ENCODE data around the gene ALDH1L1. TPM values are rescaled to one million over a fixed set of nuclear protein-coding genes. Genes with fewer than 3 reads are reported as not detected.

The ALDH1L1 gene
- total and polyA plus RNA-seq, 9 of the 15 experiments (the other 6 are each of a cell fraction or from before 2014, with no cell fraction given): 0.06 to 1.9 (median 0.57) TPM; not detected in 1

DNA sequence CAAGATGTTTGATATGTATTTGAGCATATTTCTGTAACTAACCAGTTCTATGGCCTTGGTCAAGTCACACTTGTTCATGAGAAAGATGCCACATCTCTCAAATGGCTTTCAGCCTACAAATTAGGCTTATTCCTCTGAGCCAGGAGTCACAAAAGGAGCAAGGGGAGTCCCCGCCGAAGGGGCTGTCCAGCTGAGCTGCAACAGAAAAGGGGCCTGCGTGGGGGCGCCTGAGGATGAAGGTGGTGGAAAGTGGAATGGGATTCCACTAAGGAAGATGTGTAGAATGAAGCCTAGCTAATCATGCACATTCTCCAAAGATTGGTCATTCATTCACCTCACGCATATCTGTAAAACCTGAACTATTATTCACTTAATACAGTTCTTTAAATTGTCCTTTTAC is 19.1 kb downstream of the ALDH1L1 start:
- Histone ChIP-seq H2AFZ (ENCODE audit: low read depth, low read length) (no peak overlapping the region), H3K4me3 (no peak overlapping the region), H3K79me2 (ENCODE audit: control insufficient read depth, insufficient read depth, low read length) (no peaks in the 10 kb centered on the region), H4K20me1 (replicated peaks; ENCODE audit: control insufficient read depth, insufficient read depth, low read length) (no peaks in the 10 kb centered on the region), H3K4me1 (replicated peaks in 1 of 2; ENCODE audit: control insufficient read depth in 2 of 2, insufficient read depth in 2 of 2, low read length in 2 of 2) (peaks cover 0 to 4% of the 10 kb centered on the region in 2 experiments; a peak in 2 of 5 replicates), H3K9ac (ENCODE audit: insufficient read depth in 1 of 2, low read depth in 2 of 2, low read length in 2 of 2) (no peak overlapping the region), H3K4me2 (ENCODE audit: insufficient read depth, low read length) (no peak overlapping the region), H3K9me1 (ENCODE audit: control insufficient read depth, insufficient read depth, low read length) (no peaks in the 10 kb centered on the region), H3K36me3 (ENCODE audit: control insufficient read depth, insufficient read depth, low read length) (no peaks in the 10 kb centered on the region), H3K9me3 (replicated peaks; ENCODE audit: control insufficient read depth, insufficient read depth, low read depth, low read length) (no peaks in the 10 kb centered on the region), H3K27me3 (ENCODE audit: control insufficient read depth in 2 of 2, insufficient read depth in 2 of 2, low read length in 2 of 2) (no peaks in the 10 kb centered on the region; a peak in 2 of 5 replicates), H3K27ac (ENCODE audit: extremely low read depth, low read depth, low read length) (no peak overlapping the region)
- DNase-seq (ENCODE audit: extremely low read depth in 1 of 4, low spot score in 3 of 4) (no peak), FAIRE-seq (no peak), ATAC-seq (no peak)
- in situ Hi-C loops (cut with MboI) (no loop called here), intact Hi-C loops (cut with micrococcal nuclease) (no loop called here)
- POLR2A ChIA-PET: no interaction called here
- CTCF ChIA-PET (ENCODE audit: low intra/inter-chr PET ratio): no interaction called here
- WGBS (ENCODE audit: insufficient coverage, low coverage, missing lambda C conversion rate): 3% methylated on average over 4 of the region's 5 CpGs
- TF ChIP-seq MEF2A (IDR thresholded peaks at IDR 0.05; ENCODE audit: control insufficient read depth, low read depth, low read length): no peak
- no TSS peak for BruUV-seq (replicated peaks)

DNA sequence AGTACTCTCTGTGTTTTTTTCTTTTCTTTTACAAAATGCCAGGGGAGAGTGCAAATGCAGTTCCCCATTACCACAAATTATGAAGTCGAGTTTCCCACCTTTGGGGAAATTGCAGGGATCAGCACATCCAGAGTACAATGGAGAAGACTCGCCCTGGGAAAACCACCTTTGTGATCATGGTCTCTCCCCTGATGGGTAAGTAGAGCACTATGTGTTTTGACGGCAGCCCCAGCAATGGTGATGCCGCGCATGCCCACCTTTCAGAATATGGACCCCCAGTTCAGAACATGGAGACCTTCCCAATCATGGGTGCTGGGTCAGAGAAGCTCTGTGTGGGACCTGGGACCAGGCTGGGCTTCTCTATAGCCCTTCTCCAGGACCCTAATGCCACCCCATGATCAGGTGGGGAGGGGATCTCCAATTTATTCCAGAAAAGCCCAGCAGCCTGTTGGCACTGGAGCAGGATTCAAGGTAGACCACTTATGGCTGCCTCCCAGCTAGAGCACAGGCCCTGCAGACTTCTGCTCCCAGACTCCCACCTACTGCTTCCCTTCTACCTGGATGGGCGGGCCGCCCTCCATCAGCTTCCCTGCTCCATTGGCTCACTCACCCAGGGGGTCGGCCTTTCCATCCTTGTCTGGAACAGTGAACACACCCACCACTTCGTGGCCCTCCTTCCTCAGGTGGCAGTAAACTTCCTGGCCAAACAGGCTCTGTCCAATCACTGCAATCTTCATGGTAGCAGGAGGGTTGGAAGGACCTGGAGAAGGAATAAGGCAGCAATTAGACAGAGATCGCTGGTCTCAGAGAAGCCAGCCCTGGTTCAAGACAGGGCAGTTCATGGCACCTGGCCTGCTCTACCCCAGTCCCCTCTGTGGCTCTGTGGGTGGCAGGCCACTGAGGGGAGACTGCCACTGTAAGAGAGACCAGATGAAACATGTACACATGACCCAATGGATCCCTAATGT is 19.9 kb downstream of the ALDH1L1 start:
- Histone ChIP-seq H2AFZ (ENCODE audit: low read depth, low read length) (no peak overlapping the region), H4K20me1 (replicated peaks; ENCODE audit: control insufficient read depth, insufficient read depth, low read length) (no peaks in the 10 kb centered on the region), H3K9me1 (ENCODE audit: control insufficient read depth, insufficient read depth, low read length) (no peaks in the 10 kb centered on the region), H3K9ac (ENCODE audit: insufficient read depth in 1 of 2, low read depth in 2 of 2, low read length in 2 of 2) (no peak overlapping the region), H3K4me2 (ENCODE audit: insufficient read depth, low read length) (no peak overlapping the region), H3K27me3 (ENCODE audit: control insufficient read depth in 2 of 2, insufficient read depth in 2 of 2, low read length in 2 of 2) (no peaks in the 10 kb centered on the region; a peak in 2 of 5 replicates), H3K4me3 (no peak overlapping the region), H3K9me3 (replicated peaks; ENCODE audit: control insufficient read depth, insufficient read depth, low read depth, low read length) (no peaks in the 10 kb centered on the region), H3K79me2 (ENCODE audit: control insufficient read depth, insufficient read depth, low read length) (no peaks in the 10 kb centered on the region), H3K4me1 (replicated peaks in 1 of 2; ENCODE audit: control insufficient read depth in 2 of 2, insufficient read depth in 2 of 2, low read length in 2 of 2) (peaks cover 0 to 5% of the 10 kb centered on the region in 2 experiments; a peak in 2 of 5 replicates), H3K36me3 (ENCODE audit: control insufficient read depth, insufficient read depth, low read length) (no peaks in the 10 kb centered on the region), H3K27ac (ENCODE audit: extremely low read depth, low read depth, low read length) (no peak overlapping the region)
- 0% methylated on average over 5 of the region's 10 CpGs for WGBS (ENCODE audit: insufficient coverage, low coverage, missing lambda C conversion rate)
- no TSS peak for BruUV-seq (replicated peaks)
- POLR2A ChIA-PET: no interaction called here
- no peak for ATAC-seq
- in situ Hi-C loops (cut with MboI): no loop called here
- CTCF ChIA-PET (ENCODE audit: low intra/inter-chr PET ratio): no interaction called here
- DNase-seq (ENCODE audit: extremely low read depth in 1 of 4, low spot score in 3 of 4): no peak
- FAIRE-seq: no peak
- intact Hi-C loops (cut with micrococcal nuclease): no loop called here
- TF ChIP-seq NFIX (CRISPR knock-in tag; IDR thresholded peaks at IDR 0.05; ENCODE audit: low read depth): no peak
- TF ChIP-seq CEBPG (CRISPR knock-in tag; IDR thresholded peaks at IDR 0.05): no peak
- no peak for TF ChIP-seq CEBPG (tag; conservative IDR thresholded peaks at IDR 0.05 in 1 of 2, IDR thresholded peaks at IDR 0.05 in 1 of 2)
- TF ChIP-seq, protein P1, sequence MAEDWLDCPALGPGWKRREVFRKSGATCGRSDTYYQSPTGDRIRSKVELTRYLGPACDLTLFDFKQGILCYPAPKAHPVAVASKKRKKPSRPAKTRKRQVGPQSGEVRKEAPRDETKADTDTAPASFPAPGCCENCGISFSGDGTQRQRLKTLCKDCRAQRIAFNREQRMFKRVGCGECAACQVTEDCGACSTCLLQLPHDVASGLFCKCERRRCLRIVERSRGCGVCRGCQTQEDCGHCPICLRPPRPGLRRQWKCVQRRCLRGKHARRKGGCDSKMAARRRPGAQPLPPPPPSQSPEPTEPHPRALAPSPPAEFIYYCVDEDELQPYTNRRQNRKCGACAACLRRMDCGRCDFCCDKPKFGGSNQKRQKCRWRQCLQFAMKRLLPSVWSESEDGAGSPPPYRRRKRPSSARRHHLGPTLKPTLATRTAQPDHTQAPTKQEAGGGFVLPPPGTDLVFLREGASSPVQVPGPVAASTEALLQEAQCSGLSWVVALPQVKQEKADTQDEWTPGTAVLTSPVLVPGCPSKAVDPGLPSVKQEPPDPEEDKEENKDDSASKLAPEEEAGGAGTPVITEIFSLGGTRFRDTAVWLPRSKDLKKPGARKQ (CRISPR knock-in tag; IDR thresholded peaks at IDR 0.05): no peak
- TF ChIP-seq, protein P2, sequence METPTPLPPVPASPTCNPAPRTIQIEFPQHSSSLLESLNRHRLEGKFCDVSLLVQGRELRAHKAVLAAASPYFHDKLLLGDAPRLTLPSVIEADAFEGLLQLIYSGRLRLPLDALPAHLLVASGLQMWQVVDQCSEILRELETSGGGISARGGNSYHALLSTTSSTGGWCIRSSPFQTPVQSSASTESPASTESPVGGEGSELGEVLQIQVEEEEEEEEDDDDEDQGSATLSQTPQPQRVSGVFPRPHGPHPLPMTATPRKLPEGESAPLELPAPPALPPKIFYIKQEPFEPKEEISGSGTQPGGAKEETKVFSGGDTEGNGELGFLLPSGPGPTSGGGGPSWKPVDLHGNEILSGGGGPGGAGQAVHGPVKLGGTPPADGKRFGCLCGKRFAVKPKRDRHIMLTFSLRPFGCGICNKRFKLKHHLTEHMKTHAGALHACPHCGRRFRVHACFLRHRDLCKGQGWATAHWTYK (CRISPR knock-in tag; IDR thresholded peaks at IDR 0.05): no peak
- no peak for TF ChIP-seq CAMTA2 (CRISPR knock-in tag; conservative IDR thresholded peaks at IDR 0.05)
